K562 (cell line): Measurements from ENCODE around the gene TUFM. TPM values are rescaled to one million over a fixed set of nuclear protein-coding genes. Genes with fewer than 3 reads are reported as not detected.

ENCODE experiments used
- ARNT ChIP-seq, 2 experiments: fragments of 450-650 bp; IDR thresholded peaks; 2 replicates each; pipeline ENCODE4 v1.6.1; 2016; ENCODE audit warnings: mild to moderate bottlenecking in 1 of 2
- ATF7 ChIP-seq: fragments of 450-650 bp; IDR thresholded peaks from 2 replicates; pipeline ENCODE4 v1.7.1; 2014; ENCODE audit warnings: mild to moderate bottlenecking, moderate library complexity
- CTBP1 ChIP-seq: fragments of 450-650 bp; IDR thresholded peaks from 2 replicates; pipeline ENCODE4 v1.6.1; 2016; ENCODE audit warnings: borderline replicate concordance
- CXXC5 ChIP-seq: fragments of 250-450 bp; sonication (Bioruptor Pico); IDR thresholded peaks from 2 replicates; pipeline ENCODE4 v1.8.0; 2022; ENCODE audit warnings: inconsistent platforms, mild to moderate bottlenecking, moderate library complexity
- DIDO1 ChIP-seq: fragments of 450-650 bp; IDR thresholded peaks from 2 replicates; pipeline ENCODE4 v1.6.1; 2016; ENCODE audit warnings: low read depth, missing biosample characterization, missing genetic modification characterization
- ETS1 ChIP-seq: conservative IDR thresholded peaks from 2 replicates; pipeline ENCODE4 v1.6.1; 2011; ENCODE audit warnings: low read depth, mild to moderate bottlenecking, low read length; ENCODE audit not compliant: control insufficient read depth
- EZH2 ChIP-seq: IDR thresholded peaks from 2 replicates; pipeline ENCODE4 v1.6.1; 2012; ENCODE audit warnings: low read depth, mild to moderate bottlenecking, inconsistent platforms, low read length, borderline replicate concordance
- FIP1L1 ChIP-seq: fragments of 200-400 bp; formaldehyde crosslinking; IDR thresholded peaks from 2 replicates; pipeline ENCODE4 v1.6.1; 2018; ENCODE audit warnings: mild to moderate bottlenecking, low read depth, low read length; ENCODE audit not compliant: poor library complexity, severe bottlenecking
- MEIS2 ChIP-seq: fragments of 450-650 bp; IDR thresholded peaks from 2 replicates; pipeline ENCODE4 v1.6.1; 2014; ENCODE audit warnings: mild to moderate bottlenecking; ENCODE audit not compliant: partially characterized antibody
- POLR2AphosphoS2 ChIP-seq: IDR thresholded peaks from 2 replicates; pipeline ENCODE4 v1.6.1; 2012; ENCODE audit warnings: low read length, improper control_type of control experiment
- POLR2G ChIP-seq: fragments of 200-400 bp; formaldehyde crosslinking; IDR thresholded peaks from 2 replicates; pipeline ENCODE4 v1.6.1; 2017; ENCODE audit warnings: low read depth, mild to moderate bottlenecking, antibody characterized with exemption, low read length, moderate library complexity
- POLR3G ChIP-seq: IDR thresholded peaks from 2 replicates; pipeline ENCODE4 v1.6.1; 2011; ENCODE audit not compliant: insufficient read length, insufficient replicate concordance; ENCODE audit errors: extremely low read depth
- PRDM10 ChIP-seq: fragments of 450-650 bp; IDR thresholded peaks from 2 replicates; pipeline ENCODE4 v1.6.1; 2018; ENCODE audit not compliant: partially characterized antibody
- RBM22 ChIP-seq: fragments of 200-400 bp; formaldehyde crosslinking; IDR thresholded peaks from 2 replicates; pipeline ENCODE4 v1.6.1; 2018; ENCODE audit warnings: low read length, low read depth; ENCODE audit not compliant: poor library complexity, severe bottlenecking
- TEAD4 ChIP-seq, 2 experiments: sonication (generic) in 1 of 2; formaldehyde crosslinking in 1 of 2; IDR thresholded peaks; 2 replicates each; pipeline versions ENCODE4 v1.6.1 to v1.8.0; 2012 to 2022; ENCODE audit warnings: borderline replicate concordance in 1 of 2, inconsistent platforms in 1 of 2, low read length in 1 of 2, mild to moderate bottlenecking in 1 of 2, missing genetic modification reagents in 1 of 2
- TGIF2 ChIP-seq: sonication (generic); formaldehyde crosslinking; IDR thresholded peaks from 2 replicates; pipeline ENCODE4 v1.8.1; 2022; ENCODE audit warnings: mild to moderate bottlenecking, missing genetic modification reagents, moderate library complexity
- TRIM25 ChIP-seq: fragments of 450-650 bp; IDR thresholded peaks from 2 replicates; pipeline ENCODE4 v1.7.0; 2016; ENCODE audit warnings: borderline replicate concordance
- ZKSCAN1 ChIP-seq: fragments of 150-350 bp; IDR thresholded peaks from 2 replicates; pipeline ENCODE4 v1.6.1; 2016; ENCODE audit warnings: low read depth, low read length
- ZNF830 ChIP-seq: fragments of 250-450 bp; sonication (Bioruptor Pico); IDR thresholded peaks from 2 replicates; pipeline ENCODE4 v1.5.0; 2021; ENCODE audit warnings: mild to moderate bottlenecking
- polyA plus RNA-seq, 8 experiments: library from polyadenylated mRNA; depleted of rRNA in 4 of 8; stranded (reverse) in 5 of 8; unstranded in 3 of 8; fragments of >200 nt; fragmentation: Nextera tagmentation in 2 of 8; fragmentation: Illumina TruSeq in 1 of 8; extraction: Ambion mirVana in 2 of 8; extraction: Trizol in 1 of 8; gene quantifications; 2 replicates each; pipeline versions ENCODE4 v1.2.1 to v1.2.3, GENCODE V29; 2011 to 2014; ENCODE audit warnings: inconsistent platforms in 1 of 8, missing spikeins in 1 of 8
- total RNA-seq, 7 experiments: library from RNA; depleted of rRNA in 6 of 7; stranded (reverse); fragments of >200 nt in 6 of 7; fragmentation: Illumina TruSeq in 2 of 7; extraction: Trizol in 2 of 7; gene quantifications; 2 replicates each; pipeline versions ENCODE4 v1.2.1 to v1.2.3, GENCODE V29; 2011 to 2021; ENCODE audit warnings: low replicate concordance in 1 of 7

The TUFM gene
- total and polyA plus RNA-seq, 9 of the 15 experiments (the other 6 are each of a cell fraction or from before 2014, with no cell fraction given): 34.1 to 434 (median 256) TPM

- TF ChIP-seq TRIM25 (no peak), ZKSCAN1 (no peak), EZH2 (no peak), POLR2AphosphoS2 (0 out of 2 replicates have a peak, but pooled peaks have one; percentile 68), ETS1 (no peak), ATF7 (peak; percentile 53; the same call in 1 of the 2 replicates), FIP1L1 (no peak), MEIS2 (peak; percentile 49), DIDO1 (no peak), RBM22 (peak; percentile 17), CXXC5 (peak; percentile 61), TGIF2 (CRISPR knock-in tag) (no peak), ARNT (IDR thresholded peaks at IDR 0.05) (no peak), POLR3G (no peak), POLR2G (peak; percentile 43; the same call in 1 of the 2 replicates), CTBP1 (peak; percentile 76), TEAD4 (IDR thresholded peaks at IDR 0.05; ENCODE audit: low read length) (no peak), TEAD4 (CRISPR knock-in tag; IDR thresholded peaks at IDR 0.05; ENCODE audit: borderline replicate concordance) (no peak), ZNF830 (CRISPR knock-in tag) (no peak), PRDM10 (no peak)
Observed at GRCh38 chr16:28839004-28839639, 7.0 kb downstream of the TUFM start (continued).
